Gastrocnemius medialis (tissue), 4 donors: ENCODE measurements around the gene UNC45A.

Experiments used
- CTCF ChIP-seq, 5 experiments: fragments of 450-650 bp in 3 of 5; fragments of 200-600 bp in 2 of 5; sonication (generic) in 2 of 5; IDR thresholded peaks in 4 of 5; conservative IDR thresholded peaks in 1 of 5; 1 replicate in 4 of 5; 2 replicates in 1 of 5; pipeline ENCODE4 v1.5.1; 2016 to 2019; ENCODE audit warnings: antibody characterized with exemption in 5 of 5, mild to moderate bottlenecking in 3 of 5, moderate library complexity in 3 of 5
- POLR2A ChIP-seq, 2 donors: fragments of 450-650 bp; IDR thresholded peaks; one replicate each; pipeline ENCODE4 v1.6.1; 2017; ENCODE audit warnings: antibody characterized with exemption in 2 of 2, mild to moderate bottlenecking in 2 of 2, moderate library complexity in 2 of 2

GRCh38 chr15:90939756-90940155, 4.7 kb downstream of the UNC45A start:
- no peak for TF ChIP-seq CTCF (IDR thresholded peaks at IDR 0.05 in 4 of 5, conservative IDR thresholded peaks at IDR 0.05 in 1 of 5)
- TF ChIP-seq POLR2A (IDR thresholded peaks at IDR 0.05), result no peak
